Glutamatergic neuron (in vitro differentiated cells): ENCODE data around the gene SEC11C. TPM values are rescaled to one million over a fixed set of nuclear protein-coding genes. Genes with fewer than 3 reads are reported as not detected.

Source experiments
- DNase-seq: peaks from one replicate; pipeline ENCODE4 v3.0.0; 2022
- H3K27ac Mint-ChIP-seq: one replicate; pipeline ENCODE4 v1.8.0; 2020; ENCODE audit warnings: mild to moderate bottlenecking, mixed read lengths, inconsistent platforms; ENCODE audit not compliant: unreplicated experiment
- H3K27me3 Mint-ChIP-seq: one replicate; pipeline ENCODE4 v1.8.0; 2020; ENCODE audit warnings: mild to moderate bottlenecking, moderate library complexity, mixed read lengths, inconsistent platforms; ENCODE audit not compliant: unreplicated experiment
- H3K36me3 Mint-ChIP-seq: one replicate; pipeline ENCODE4 v1.8.0; 2020; ENCODE audit warnings: mild to moderate bottlenecking, mixed read lengths, inconsistent platforms; ENCODE audit not compliant: unreplicated experiment
- H3K4me1 Mint-ChIP-seq: one replicate; pipeline ENCODE4 v1.8.0; 2020; ENCODE audit warnings: mild to moderate bottlenecking, low read depth, mixed read lengths, inconsistent platforms; ENCODE audit not compliant: unreplicated experiment
- H3K4me3 Mint-ChIP-seq: one replicate; pipeline ENCODE4 v1.8.0; 2020; ENCODE audit warnings: mild to moderate bottlenecking, mixed read lengths, inconsistent platforms; ENCODE audit not compliant: unreplicated experiment
- H3K9me3 Mint-ChIP-seq: one replicate; pipeline ENCODE4 v1.8.0; 2020; ENCODE audit warnings: mild to moderate bottlenecking, moderate library complexity, mixed read lengths, inconsistent platforms; ENCODE audit not compliant: unreplicated experiment
- total RNA-seq: library from RNA; stranded (reverse); fragmentation: NEBNext Ultra II Directional; extraction: Animal tissue kit (Norgen Biotek cat#: 25700); gene quantifications from one replicate; pipeline ENCODE4 v1.2.1, GENCODE V29; 2021; ENCODE audit not compliant: unreplicated experiment
- TF ChIP-seq, protein P1 (sequence below): fragments of 200-600 bp; sonication (generic); IDR thresholded peaks from one replicate; pipeline ENCODE4 v1.5.0; 2021; ENCODE audit not compliant: partially characterized antibody, unreplicated experiment

Gene SEC11C
- total RNA-seq, 1 donor from 2014 or later = 77.7 TPM

GRCh38 chr18:59096098-59096789 lies 43.4 kb upstream of the SEC11C start:
- Mint-ChIP-seq H3K27ac (peak overlapping the region; percentile 67), H3K4me3 (no peak overlapping the region), H3K27me3 (peaks cover 6% of the 10 kb centered on the region), H3K9me3 (peaks cover 3% of the 10 kb centered on the region), H3K36me3 (peaks cover 5% of the 10 kb centered on the region), H3K4me1 (peaks cover 12% of the 10 kb centered on the region)
- TF ChIP-seq, protein P1, sequence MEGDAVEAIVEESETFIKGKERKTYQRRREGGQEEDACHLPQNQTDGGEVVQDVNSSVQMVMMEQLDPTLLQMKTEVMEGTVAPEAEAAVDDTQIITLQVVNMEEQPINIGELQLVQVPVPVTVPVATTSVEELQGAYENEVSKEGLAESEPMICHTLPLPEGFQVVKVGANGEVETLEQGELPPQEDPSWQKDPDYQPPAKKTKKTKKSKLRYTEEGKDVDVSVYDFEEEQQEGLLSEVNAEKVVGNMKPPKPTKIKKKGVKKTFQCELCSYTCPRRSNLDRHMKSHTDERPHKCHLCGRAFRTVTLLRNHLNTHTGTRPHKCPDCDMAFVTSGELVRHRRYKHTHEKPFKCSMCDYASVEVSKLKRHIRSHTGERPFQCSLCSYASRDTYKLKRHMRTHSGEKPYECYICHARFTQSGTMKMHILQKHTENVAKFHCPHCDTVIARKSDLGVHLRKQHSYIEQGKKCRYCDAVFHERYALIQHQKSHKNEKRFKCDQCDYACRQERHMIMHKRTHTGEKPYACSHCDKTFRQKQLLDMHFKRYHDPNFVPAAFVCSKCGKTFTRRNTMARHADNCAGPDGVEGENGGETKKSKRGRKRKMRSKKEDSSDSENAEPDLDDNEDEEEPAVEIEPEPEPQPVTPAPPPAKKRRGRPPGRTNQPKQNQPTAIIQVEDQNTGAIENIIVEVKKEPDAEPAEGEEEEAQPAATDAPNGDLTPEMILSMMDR = no peak
- peak; percentile 58 for DNase-seq

DNA sequence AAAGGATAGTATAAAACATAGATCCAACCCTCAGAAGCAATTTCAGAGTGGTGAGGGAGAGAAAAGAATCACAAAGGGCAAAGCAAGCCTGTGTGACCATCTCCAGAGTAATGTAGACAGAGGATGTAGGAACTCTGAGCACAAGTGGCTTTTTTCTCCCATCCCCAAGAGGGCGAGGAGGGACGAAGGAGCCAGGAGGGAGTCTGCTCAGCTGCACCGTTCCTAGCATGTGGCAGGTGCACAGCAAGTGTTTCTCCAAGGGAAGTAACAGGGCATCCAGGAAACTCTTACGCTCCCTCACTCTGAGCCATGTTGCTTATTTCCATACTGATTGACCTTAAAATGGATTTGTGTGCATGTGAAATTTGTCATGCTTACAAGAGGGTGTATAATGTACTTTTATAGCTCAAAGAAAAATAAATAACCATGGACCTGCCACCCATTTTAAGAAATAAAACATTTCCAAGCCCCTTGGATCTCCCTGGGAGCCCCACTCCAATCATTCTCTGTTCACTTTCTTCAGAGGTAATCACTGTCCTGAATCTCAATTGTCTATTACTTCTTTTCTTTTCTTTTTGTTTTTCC lies 37.8 kb upstream of the SEC11C start:
- Mint-ChIP-seq H3K4me1 (no peaks in the 10 kb centered on the region), H3K36me3 (peaks cover 5% of the 10 kb centered on the region), H3K9me3 (no peaks in the 10 kb centered on the region), H3K27ac (no peak overlapping the region), H3K4me3 (no peak overlapping the region), H3K27me3 (peaks cover 2% of the 10 kb centered on the region)
- TF ChIP-seq, protein P1 = no peak
- DNase-seq = no peak

DNA sequence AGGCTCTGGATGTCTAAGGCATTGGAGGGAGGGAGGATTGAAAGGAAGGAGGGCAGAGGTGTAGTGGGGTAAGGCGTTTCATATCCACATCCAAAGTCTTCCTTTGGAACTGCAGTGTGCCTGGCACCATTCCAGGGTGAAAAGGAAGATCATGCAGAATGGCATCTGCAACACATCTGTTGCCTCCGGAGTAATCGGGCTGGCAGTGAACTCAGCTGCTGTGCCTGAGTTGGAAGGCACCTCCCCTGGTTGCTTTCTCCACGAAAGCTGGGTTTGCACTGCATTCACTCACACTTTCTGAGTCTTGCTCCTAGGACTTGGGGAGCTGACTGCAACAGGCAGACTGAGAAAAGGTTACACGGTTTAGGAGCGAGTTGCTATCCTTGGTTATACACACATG lies 30.3 kb upstream of the SEC11C start:
- H3K36me3 Mint-ChIP-seq = no peaks in the 10 kb centered on the region
- no peak overlapping the region for H3K4me3 Mint-ChIP-seq
- H3K27me3 Mint-ChIP-seq = peaks cover 3% of the 10 kb centered on the region
- no peak for DNase-seq
- TF ChIP-seq, protein P1 = no peak
- H3K27ac Mint-ChIP-seq = no peak overlapping the region
- H3K9me3 Mint-ChIP-seq = peaks cover 4% of the 10 kb centered on the region
- H3K4me1 Mint-ChIP-seq = no peaks in the 10 kb centered on the region

GRCh38 chr18:59114160-59114559 lies 25.5 kb upstream of the SEC11C start:
- no peak overlapping the region for H3K4me3 Mint-ChIP-seq
- H3K27me3 Mint-ChIP-seq = peaks cover 3% of the 10 kb centered on the region
- DNase-seq = no peak
- H3K9me3 Mint-ChIP-seq = peaks cover 4% of the 10 kb centered on the region
- H3K4me1 Mint-ChIP-seq = no peaks in the 10 kb centered on the region
- no peak overlapping the region for H3K27ac Mint-ChIP-seq
- TF ChIP-seq, protein P1 = no peak
- H3K36me3 Mint-ChIP-seq = no peaks in the 10 kb centered on the region
